OCI-M1 (cell line): ENCODE measurements around the gene MAN2C1.
"Not testable (repeated sequence)": the region's sequence is repeated elsewhere in the genome, so short reads cannot be mapped to it uniquely, and the experiment has no call there.

Experiments
- DNase-seq: peaks from one replicate; lab custom pipeline; 2025; lab: John Stamatoyannopoulos, UW

MAN2C1 gene

GRCh38 chr15:75346796-75347221, 21.6 kb downstream of the MAN2C1 start, which contains the start of gene NEIL1:
NEIL1 (plus strand) TSS chr15:75347039; CDS start chr15:75348906, 1,867 bp downstream.
- no peak for DNase-seq

DNA sequence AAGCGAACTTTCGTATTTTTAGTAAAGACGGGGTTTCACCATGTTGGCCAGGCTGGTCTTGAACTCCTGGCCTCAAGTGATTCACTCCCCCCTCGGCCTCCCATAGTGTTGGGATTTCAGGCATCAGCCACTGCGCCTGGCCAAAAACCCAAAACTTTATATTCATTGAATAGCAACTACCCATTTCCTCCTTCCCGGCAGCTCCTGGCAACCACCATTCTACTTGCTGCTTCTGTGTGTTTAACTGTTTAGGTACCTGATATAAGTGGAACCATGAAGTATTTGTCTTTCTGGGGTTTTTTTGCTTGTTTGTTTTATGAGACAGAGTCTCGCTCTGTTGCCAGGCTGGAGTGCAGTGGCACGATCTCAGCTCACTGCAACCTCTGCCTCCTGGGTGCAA, 24.5 kb downstream of the MAN2C1 start:
- DNase-seq = not testable (repeated sequence)

- no peak for DNase-seq
Observed at GRCh38 chr15:75342221-75342620, 26.2 kb downstream of the MAN2C1 start.

GRCh38 chr15:75339531-75340240, 28.7 kb downstream of the MAN2C1 start:
- no peak for DNase-seq

DNA sequence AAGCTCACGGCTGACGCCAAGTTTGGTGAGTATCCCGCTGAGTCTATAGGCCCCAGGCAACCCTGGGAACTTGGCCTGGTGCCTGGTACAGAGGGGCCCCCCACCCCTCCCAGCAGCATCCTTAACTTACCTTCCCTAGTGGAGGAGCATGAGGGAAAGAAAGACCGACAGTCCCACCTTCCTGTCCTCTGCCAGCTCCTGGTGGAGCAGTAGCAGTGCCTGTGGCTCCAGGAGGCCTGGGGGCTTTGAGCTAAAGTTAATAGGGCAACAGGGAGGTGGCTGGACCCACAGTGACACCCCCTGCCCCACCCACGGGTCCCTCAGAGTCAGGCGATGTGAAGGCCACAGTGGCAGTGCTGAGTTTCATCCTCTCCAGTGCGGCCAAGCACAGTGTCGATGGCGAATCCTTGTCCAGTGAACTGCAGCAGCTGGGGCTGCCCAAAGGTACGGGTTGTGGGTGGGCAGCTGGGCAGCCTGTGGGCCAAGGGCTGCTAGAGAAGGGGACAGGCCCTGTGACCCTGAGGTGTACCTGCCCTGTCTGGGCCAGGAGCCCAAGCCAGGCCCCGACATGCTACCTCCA, 29.7 kb downstream of the MAN2C1 start:
- no peak for DNase-seq

DNA sequence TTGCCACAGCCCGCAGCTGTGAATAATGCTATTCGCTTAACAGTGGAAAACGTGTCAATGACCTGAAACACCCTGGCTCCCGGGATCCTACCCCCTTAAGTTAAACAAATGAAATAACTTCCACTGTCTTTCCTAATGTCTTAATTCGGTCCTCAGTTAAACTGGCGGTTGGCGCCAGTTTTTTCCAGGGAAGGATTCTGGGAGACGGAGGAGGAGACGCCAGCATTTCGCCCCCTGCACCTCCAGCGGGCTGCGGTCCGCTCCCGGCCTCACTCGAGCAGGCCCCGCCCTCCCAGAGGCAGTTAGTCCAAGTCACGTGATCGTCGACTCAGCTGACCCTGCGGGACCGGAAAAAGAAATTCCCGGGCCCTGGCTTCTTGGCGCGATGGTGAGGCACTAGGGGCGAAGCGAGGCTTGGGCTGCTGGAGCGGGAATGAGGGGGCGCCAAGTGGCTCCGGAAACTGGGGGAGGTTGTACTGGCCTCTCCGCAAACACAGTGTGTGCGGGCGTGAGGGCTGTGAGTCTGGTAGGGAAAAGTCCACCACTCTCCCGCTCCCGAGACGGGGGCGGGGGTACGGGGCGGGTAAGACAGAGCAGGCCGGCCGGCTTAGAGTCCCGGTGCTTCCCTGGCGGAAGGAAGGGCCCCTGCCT, 32.6 kb downstream of the MAN2C1 start, which contains the start of gene COMMD4:
Gene COMMD4 (plus strand): TSS at position 359 of the 651 bp plus-strand sequence. CDS start 27 bp downstream, at position 386.
- DNase-seq = peak; percentile 95

DNA sequence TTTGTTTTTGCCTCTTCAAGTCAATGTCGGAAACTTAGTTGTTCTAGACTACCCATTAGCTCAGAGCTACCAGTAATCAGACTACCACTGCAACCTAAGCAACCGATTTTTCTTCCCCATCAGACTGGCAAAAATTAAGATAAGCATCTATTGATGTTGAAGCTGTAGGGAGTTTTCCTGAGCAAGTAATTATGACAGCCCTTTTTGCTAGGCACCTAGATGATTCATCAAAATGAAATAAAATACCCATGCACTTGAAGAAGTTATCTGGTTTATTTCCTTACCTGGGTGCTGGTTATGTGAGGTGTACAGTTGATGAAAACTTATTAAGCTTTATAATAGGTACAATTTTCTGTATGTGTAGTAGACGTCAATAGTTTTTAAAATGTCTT, 33.1 kb downstream of the MAN2C1 start:
- no peak for DNase-seq

- DNase-seq = not testable (repeated sequence)
Observed at GRCh38 chr15:75333654-75334419, 34.6 kb downstream of the MAN2C1 start.

DNA sequence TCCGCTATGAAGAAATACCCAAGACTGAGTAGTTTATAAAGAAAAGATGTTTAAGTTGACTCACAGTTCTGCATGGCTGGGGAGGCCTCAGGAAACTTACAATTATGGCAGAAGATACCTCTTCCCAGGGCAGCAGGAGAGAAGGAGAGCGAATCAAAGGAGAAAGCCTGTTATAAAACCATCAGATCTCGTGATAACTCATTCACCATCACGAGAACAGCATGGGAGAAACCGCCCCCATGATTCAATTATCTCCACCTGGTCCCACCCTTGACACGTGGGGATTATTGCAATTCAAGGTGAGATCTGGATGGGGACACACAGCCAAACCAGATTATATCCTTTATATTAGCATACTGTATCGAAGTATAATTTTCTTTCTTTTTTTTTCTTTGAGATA, 36.3 kb downstream of the MAN2C1 start:
- DNase-seq = not testable (repeated sequence)

- no peak for DNase-seq
Observed at GRCh38 chr15:75329571-75329970, 38.8 kb downstream of the MAN2C1 start.

DNA sequence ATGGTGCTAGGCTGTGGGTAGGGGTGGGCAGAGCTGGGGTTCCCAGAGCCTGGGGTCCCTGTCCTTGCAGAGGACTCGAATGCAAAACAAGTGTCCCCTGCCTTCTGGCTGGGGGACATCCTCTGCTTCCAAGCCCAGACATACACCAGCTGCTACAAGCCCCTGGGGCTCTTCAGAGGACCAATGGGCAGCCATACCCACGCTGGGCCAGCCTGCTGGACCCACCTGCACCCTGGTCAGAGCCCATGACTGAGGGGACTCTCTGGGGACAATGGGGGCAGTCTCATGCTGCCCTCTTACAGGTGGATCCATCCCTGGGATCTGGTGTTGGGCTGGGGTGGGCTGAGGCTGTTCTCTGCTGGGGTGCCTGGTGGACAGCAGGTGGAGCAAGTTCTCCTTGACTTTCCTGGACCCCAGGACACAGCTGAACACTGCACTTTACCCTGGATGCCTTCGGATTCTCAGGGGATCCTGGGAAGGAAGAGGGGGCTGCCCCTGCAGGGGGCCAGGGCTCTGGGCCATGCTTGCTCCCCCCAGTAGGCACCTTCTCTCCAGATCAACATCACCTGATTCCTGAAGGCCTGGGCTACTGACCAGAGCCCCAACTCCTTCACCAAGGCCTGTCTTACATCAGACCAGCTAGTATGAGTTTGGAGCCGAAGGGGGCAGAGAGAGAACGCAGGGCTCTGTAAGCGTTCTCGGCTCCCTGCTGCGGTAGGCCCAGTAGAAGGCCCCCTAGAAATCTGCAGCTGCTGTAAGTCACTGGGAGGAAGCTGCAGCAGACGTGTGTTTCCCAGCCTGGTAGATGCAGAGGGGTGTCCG, 39.7 kb downstream of the MAN2C1 start:
- DNase-seq = no peak

DNA sequence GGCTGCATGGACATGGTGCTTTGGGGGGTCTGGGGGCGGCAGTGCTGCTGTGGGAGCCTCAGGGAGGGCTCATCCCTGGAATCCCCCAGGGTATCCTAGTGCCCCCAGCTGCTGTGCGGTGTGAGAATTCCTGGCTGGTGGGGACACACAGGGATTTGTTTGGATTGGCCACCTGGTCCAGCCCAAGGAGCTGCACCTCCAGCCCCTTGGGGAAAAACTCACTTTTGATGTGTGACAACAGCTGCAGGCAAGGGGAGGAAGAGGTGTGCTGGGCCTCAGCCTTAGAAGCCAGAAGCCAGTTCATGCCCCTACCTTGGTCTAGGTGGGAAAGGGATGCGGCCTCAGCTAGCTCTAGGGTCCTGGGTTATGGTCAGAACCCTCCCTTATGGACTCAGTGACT, 40.9 kb downstream of the MAN2C1 start:
- no peak for DNase-seq

GRCh38 chr15:75327005-75327404, 41.4 kb downstream of the MAN2C1 start:
- DNase-seq = no peak

DNA sequence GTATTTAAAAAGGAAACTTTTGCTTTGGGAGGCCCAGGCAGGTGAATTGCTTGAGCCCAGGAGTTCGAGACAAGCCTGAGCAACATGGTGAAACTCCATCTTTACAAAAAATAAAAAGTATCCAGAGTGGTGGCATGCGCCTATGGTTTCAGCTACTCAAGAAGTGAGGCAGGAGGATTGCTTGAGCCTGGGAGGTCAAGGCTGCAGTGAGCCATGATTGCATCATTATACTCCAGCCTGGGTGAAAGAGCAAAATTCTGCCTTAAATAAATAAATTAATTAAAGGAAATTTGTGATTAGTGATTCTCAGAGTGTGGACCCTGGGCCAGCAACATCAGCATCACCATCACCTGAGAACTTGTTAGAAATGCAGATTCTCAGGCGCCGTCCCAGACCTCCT, 42.5 kb downstream of the MAN2C1 start:
- DNase-seq = no peak

- DNase-seq = no peak
Observed at GRCh38 chr15:75321711-75322110, 46.7 kb downstream of the MAN2C1 start.

GRCh38 chr15:75319231-75319897, 49.0 kb downstream of the MAN2C1 start:
- not testable (repeated sequence) for DNase-seq

- DNase-seq = no peak
Observed at GRCh38 chr15:75314552-75315290, 53.7 kb downstream of the MAN2C1 start.

GRCh38 chr15:75313116-75313845, 55.1 kb downstream of the MAN2C1 start:
- DNase-seq = no peak

- DNase-seq = not testable (repeated sequence)
Observed at GRCh38 chr15:75312548-75312947, 55.9 kb downstream of the MAN2C1 start.
